NCI-H1092 treated with DMSO at 0.1 percent for 48 hours (cell line): ENCODE measurements around the gene PYY.
"Not testable (repeated sequence)": the region's sequence is repeated elsewhere in the genome, so short reads cannot be mapped to it uniquely, and the experiment has no call there.

ENCODE experiments used
- DNase-seq: peaks from one replicate; lab custom pipeline; 2025; lab: John Stamatoyannopoulos, UW

The PYY gene

DNA sequence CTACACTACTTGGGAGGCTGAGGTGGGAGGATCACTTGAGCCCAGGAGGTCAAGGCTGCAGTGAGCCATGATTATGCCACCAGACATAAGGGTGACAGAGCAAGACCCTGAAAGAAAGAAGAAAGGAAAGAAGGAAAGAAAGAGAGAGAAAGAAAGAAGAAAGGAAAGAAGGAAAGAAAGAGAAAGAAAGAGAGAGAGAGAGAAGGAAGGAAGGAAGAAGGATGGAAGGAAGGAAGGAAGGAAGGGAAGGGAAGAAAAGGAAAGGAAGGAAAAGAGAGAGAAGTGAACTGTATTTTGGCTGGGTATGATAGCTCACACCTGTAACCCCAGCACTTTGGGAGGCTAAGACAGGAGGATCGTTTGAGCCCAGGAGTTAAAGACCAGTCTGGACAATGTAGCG, 24.3 kb upstream of the PYY start:
- no peak for DNase-seq

DNA sequence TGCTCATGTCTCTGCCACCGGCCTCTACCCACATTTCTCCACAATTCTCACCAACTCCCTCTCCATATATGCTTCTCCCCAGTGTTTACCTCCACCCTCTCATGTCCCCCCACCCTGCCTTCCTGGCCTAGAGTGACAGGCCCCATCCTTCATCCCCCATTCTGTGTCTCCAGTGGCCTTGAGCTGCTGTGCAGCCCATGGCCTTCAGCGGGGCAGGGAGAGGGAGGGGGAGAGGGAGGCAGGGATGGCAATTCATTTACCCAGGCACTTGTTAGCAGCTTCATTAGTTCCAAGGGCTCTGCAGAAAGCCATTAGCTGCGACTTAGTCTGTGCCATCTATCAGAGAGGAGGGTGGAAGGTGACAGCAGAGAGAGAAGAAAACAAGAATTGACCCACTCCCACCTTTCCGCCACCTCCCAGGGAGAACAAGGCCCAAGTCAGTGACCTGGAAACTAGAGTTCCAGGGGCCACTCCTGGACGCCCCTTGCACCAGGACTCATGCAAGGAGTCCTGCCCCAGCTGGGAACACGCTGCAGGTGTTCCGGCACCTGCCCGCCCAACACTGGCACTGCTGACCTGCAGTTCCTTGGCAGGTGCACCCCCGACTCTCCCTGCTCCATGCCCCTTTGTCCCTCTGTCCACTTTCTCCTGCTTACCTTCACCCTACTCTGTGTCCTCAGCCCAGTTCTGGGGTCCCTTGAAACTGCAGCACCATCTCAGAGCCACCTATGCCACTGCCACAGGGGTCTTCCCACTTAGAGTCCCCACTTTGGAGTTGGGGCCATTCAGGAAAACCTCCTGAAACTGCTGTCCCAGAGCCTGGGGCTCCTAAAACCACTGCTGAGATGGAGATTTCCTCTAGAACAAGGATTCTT, 23.5 kb upstream of the PYY start:
- no peak for DNase-seq

DNA sequence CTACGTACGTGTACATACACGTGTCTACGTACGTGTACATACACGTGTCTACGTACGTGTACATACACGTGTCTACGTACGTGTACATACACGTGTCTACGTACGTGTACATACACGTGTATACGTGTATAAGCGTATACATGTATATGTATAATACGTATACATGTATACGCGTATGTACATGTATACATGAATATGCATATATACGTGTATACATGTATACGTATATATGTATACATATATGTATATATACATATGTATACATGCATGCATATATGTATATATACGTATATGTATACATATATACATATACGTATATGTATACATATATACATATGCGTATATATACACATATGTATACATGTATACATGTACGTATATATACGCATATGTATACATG, 22.2 kb upstream of the PYY start:
- DNase-seq: no peak

GRCh38 chr17:43974382-43975266, 20.9 kb upstream of the PYY start:
- DNase-seq: no peak

GRCh38 chr17:43972444-43973212, 18.9 kb upstream of the PYY start:
- not testable (repeated sequence) for DNase-seq

GRCh38 chr17:43971436-43971835, 17.7 kb upstream of the PYY start:
- DNase-seq: not testable (repeated sequence)

- DNase-seq: no peak
Measured at GRCh38 chr17:43970366-43970765, 16.6 kb upstream of the PYY start.

DNA sequence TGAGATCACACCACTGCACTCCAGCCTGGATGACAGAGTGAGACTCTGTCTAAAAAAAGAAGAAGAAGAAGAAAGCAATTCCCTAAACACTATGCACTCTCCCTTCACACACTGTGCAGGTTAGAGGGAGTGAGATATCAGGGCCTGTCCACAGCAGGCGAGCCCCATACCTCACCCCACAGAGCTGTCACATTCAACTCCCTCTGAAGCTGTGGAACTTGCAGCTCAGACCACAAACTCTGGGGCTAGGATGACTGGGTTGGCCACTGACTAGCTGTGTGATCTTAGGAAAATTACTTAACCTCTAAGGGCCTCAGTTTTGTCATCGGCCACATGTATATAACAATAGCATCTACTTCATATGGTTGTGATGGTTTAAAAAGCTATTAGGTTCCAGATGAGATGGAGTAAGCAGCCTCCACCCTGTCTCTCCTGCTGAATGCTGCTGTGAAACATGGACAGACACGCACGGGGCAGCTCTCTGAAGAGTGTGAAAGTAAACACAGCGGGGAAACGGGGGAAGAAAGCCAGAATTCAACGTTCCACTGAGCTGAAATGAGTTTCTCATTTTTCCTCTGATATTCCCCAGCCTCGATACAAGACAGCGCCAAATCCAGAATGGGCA, 13.6 kb upstream of the PYY start:
- no peak for DNase-seq

DNA sequence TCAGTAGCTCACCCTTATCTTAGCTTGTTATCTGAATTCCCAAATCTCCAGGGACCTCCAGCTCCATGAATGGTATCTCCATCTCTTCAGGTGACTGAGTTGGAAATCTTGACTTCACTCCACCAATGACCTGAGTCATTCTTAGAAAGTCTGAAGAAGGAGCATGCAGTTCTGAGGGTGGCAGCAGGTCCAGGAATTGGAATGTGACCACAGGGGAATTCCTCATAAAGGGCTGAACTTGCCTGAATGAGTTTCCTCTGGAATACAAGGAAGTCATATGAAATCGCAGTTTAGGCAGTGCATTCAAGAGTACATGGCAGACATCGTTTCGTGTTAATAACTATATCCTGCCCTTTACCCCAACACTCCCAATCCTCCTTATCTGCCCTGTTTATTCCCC, 12.5 kb upstream of the PYY start:
- no peak for DNase-seq

GRCh38 chr17:43962479-43962878, 8.7 kb upstream of the PYY start:
- DNase-seq: no peak

GRCh38 chr17:43961954-43962353, 8.2 kb upstream of the PYY start:
- DNase-seq: no peak

GRCh38 chr17:43961292-43961691, 7.6 kb upstream of the PYY start:
- DNase-seq: not testable (repeated sequence)

- no peak for DNase-seq
Measured at GRCh38 chr17:43958748-43959352, 5.1 kb upstream of the PYY start.

GRCh38 chr17:43956222-43956621, 2.5 kb upstream of the PYY start:
- DNase-seq: no peak

GRCh38 chr17:43952724-43953666, 745 bp downstream of the PYY start:
- peak; percentile 13 for DNase-seq

GRCh38 chr17:43952351-43952723, 1.4 kb downstream of the PYY start:
- no peak for DNase-seq

GRCh38 chr17:43951750-43952149, 2.0 kb downstream of the PYY start:
- DNase-seq: no peak

GRCh38 chr17:43950554-43950953, 3.2 kb downstream of the PYY start:
- no peak for DNase-seq

- no peak for DNase-seq
Measured at GRCh38 chr17:43949781-43950180, 4.0 kb downstream of the PYY start.

DNA sequence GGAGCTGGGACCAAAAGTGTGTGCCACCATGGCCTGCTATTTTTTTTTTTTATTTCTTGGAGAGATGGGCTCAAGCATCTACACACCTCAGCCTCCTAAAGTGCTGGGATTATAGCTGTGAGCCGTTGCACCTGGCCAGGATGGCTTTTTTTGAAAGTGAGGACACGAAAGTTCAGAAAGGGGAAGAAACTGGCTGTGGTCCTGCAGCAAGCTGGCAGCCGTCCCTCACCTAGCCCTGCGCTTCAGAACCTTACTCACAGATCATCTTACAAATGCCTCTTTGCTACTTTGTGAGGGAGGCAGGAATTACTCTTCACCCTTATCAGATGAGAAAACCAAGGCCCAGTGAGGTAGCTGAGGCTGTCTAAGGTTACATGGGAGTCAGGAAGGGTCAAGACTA, 7.0 kb downstream of the PYY start:
- DNase-seq: no peak
